ENCODE measurements around the gene SCEL. TPM values are rescaled to one million over a fixed set of nuclear protein-coding genes. Genes with fewer than 3 reads are reported as not detected.

Gene SCEL
- total and polyA plus RNA-seq, 2 of the 4 experiments (the other 2 are of a cell fraction): not detected

DNA sequence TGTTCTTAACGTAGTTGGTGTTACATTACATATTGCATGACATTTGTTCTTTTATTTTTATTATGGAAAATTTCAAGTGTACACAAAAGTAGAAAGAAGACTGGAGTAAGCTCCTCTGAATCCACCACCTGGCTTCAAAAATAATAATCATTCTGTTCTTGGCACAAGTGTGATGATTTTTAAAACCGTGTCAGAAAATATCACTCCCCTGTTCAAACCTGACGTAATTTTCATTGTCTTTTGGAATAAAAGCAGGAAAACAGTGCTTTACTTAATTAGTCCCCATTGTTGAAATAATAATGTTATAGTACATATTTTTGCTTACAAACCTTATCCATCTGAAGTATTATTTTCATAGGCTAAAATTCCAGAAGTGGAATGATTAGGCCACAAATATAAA is 41.3 kb upstream of the SCEL start:
- no peaks in the 10 kb centered on the region for H3K36me3 ChIP-seq (ENCODE audit: control insufficient read depth, insufficient read depth, low read length)
- dilution Hi-C loops (cut with HindIII; ENCODE audit: low sequenced_read_pairs, unreplicated experiment): no loop called here
- WGBS, 2 experiments (ENCODE audit: extremely low coverage in 2 of 2, insufficient read length in 1 of 2): no CpG with 5 or more reads among the region's 3 CpGs
- BruUV-seq (replicated peaks): no TSS peak
- H2AFZ ChIP-seq (replicated peaks; ENCODE audit: low read length, poor library complexity): no peak overlapping the region
- H3K4me2 ChIP-seq (ENCODE audit: low read depth, low read length): no peak overlapping the region
- no peak overlapping the region for H2BK120ac ChIP-seq (ENCODE audit: low read depth, low read length)
- ChIA-PET POLR2A (ENCODE audit: unreplicated experiment) (no interaction called here), CTCF (interaction anchor here (0.6 kb wide), 1 partner anchor 26 kb away, joined by 3 read pairs; no protein-coding TSS in a partner anchor)
- no peak overlapping the region for H3K14ac ChIP-seq (replicated peaks; ENCODE audit: low read depth, low read length)
- H2BK15ac ChIP-seq (ENCODE audit: low read depth, low read length): no peak overlapping the region
- no peaks in the 10 kb centered on the region for H3K9me1 ChIP-seq (ENCODE audit: insufficient read depth, low read length)
- H3K9ac ChIP-seq (ENCODE audit: low read depth, low read length): no peak overlapping the region
- no peak overlapping the region for H2BK20ac ChIP-seq (ENCODE audit: low read depth, low read length)
- no peak overlapping the region for H3K18ac ChIP-seq (ENCODE audit: low read depth, low read length)
- intact Hi-C loops (cut with micrococcal nuclease): loop anchor here (5.0 kb wide), 1 partner anchor 258 kb away; no protein-coding TSS in a partner anchor
- H2BK5ac ChIP-seq (ENCODE audit: low read depth, low read length, poor library complexity, severe bottlenecking): no peak overlapping the region
- H3K4me1 ChIP-seq (ENCODE audit: control insufficient read depth, insufficient read depth, low read length): no peaks in the 10 kb centered on the region
- no peak for TF ChIP-seq CHD1 (IDR thresholded peaks at IDR 0.05; ENCODE audit: low read depth, low read length)
- TF ChIP-seq, protein P1, sequence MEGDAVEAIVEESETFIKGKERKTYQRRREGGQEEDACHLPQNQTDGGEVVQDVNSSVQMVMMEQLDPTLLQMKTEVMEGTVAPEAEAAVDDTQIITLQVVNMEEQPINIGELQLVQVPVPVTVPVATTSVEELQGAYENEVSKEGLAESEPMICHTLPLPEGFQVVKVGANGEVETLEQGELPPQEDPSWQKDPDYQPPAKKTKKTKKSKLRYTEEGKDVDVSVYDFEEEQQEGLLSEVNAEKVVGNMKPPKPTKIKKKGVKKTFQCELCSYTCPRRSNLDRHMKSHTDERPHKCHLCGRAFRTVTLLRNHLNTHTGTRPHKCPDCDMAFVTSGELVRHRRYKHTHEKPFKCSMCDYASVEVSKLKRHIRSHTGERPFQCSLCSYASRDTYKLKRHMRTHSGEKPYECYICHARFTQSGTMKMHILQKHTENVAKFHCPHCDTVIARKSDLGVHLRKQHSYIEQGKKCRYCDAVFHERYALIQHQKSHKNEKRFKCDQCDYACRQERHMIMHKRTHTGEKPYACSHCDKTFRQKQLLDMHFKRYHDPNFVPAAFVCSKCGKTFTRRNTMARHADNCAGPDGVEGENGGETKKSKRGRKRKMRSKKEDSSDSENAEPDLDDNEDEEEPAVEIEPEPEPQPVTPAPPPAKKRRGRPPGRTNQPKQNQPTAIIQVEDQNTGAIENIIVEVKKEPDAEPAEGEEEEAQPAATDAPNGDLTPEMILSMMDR (conservative IDR thresholded peaks at IDR 0.05; ENCODE audit: low read depth, low read length): no peak
- no peak for TF ChIP-seq RAD21 (IDR thresholded peaks at IDR 0.05; ENCODE audit: low read length)
- TF ChIP-seq, protein P2, sequence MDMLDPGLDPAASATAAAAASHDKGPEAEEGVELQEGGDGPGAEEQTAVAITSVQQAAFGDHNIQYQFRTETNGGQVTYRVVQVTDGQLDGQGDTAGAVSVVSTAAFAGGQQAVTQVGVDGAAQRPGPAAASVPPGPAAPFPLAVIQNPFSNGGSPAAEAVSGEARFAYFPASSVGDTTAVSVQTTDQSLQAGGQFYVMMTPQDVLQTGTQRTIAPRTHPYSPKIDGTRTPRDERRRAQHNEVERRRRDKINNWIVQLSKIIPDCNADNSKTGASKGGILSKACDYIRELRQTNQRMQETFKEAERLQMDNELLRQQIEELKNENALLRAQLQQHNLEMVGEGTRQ (IDR thresholded peaks at IDR 0.05; ENCODE audit: low read depth, low read length): no peak
- TF ChIP-seq, protein P3, sequence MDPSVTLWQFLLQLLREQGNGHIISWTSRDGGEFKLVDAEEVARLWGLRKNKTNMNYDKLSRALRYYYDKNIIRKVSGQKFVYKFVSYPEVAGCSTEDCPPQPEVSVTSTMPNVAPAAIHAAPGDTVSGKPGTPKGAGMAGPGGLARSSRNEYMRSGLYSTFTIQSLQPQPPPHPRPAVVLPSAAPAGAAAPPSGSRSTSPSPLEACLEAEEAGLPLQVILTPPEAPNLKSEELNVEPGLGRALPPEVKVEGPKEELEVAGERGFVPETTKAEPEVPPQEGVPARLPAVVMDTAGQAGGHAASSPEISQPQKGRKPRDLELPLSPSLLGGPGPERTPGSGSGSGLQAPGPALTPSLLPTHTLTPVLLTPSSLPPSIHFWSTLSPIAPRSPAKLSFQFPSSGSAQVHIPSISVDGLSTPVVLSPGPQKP (IDR thresholded peaks at IDR 0.05; ENCODE audit: borderline replicate concordance, low read depth, low read length): no peak
- TF ChIP-seq NFE2L2 (IDR thresholded peaks at IDR 0.05; ENCODE audit: low read depth, low read length): no peak
- no peak for TF ChIP-seq CEBPB (IDR thresholded peaks at IDR 0.05; ENCODE audit: low read depth, low read length)
- no peak for TF ChIP-seq MXI1 (IDR thresholded peaks at IDR 0.05; ENCODE audit: borderline replicate concordance, low read depth, low read length)
- TF ChIP-seq BHLHE40 (IDR thresholded peaks at IDR 0.05; ENCODE audit: low read depth, low read length): no peak
- TF ChIP-seq FOS (IDR thresholded peaks at IDR 0.05; ENCODE audit: low read depth, low read length): no peak
- no peak for TF ChIP-seq MAFK (IDR thresholded peaks at IDR 0.05; ENCODE audit: low read depth, low read length)
- TF ChIP-seq RFX5 (IDR thresholded peaks at IDR 0.05; ENCODE audit: low read depth, low read length): no peak
- TF ChIP-seq POLR2A (IDR thresholded peaks at IDR 0.05; ENCODE audit: low read depth, low read length): no peak
- no peak for TF ChIP-seq SMC3 (IDR thresholded peaks at IDR 0.05; ENCODE audit: low read depth, low read length)
- TF ChIP-seq MAZ (IDR thresholded peaks at IDR 0.05; ENCODE audit: borderline replicate concordance, low read depth, low read length): no peak
- no peak for TF ChIP-seq RCOR1 (IDR thresholded peaks at IDR 0.05; ENCODE audit: insufficient replicate concordance, low read length)
- in situ Hi-C loops (cut with MboI; ENCODE audit: low sequenced_read_pairs): no loop called here
- no peaks in the 10 kb centered on the region for H3K9me3 ChIP-seq (ENCODE audit: control insufficient read depth, insufficient read depth, low read length)
- ATAC-seq (ENCODE audit: low read depth) (no peak), DNase-seq (no peak)
- H2AK5ac ChIP-seq (ENCODE audit: low read depth, low read length): no peak overlapping the region
- 0 out of 2 replicates have a peak, but pooled peaks cover 2% of the 10 kb centered on the region for H3K27me3 ChIP-seq (ENCODE audit: control insufficient read depth, insufficient read depth, low read length)
- no peak overlapping the region for H4K5ac ChIP-seq (ENCODE audit: low read depth, low read length)
- no peak overlapping the region for H3K4ac ChIP-seq (ENCODE audit: low read depth, low read length)
- no peak overlapping the region for H3K23ac ChIP-seq (ENCODE audit: low read depth, low read length)
- no peak overlapping the region for H4K8ac ChIP-seq (ENCODE audit: low read depth in 2 of 2, low read length in 2 of 2)
- no peaks in the 10 kb centered on the region for H4K20me1 ChIP-seq (ENCODE audit: insufficient read depth, low read length)
- no peak overlapping the region for H2AK9ac ChIP-seq (replicated peaks; ENCODE audit: low read depth, low read length, poor library complexity)
- H3K4me3 ChIP-seq (ENCODE audit: insufficient read depth, low read depth, low read length): no peak overlapping the region
- H4K91ac ChIP-seq (ENCODE audit: insufficient read depth, low read depth, low read length): no peak overlapping the region
- H3K27ac ChIP-seq (ENCODE audit: insufficient read depth, low read length): no peak overlapping the region
- H3K56ac ChIP-seq (ENCODE audit: extremely low read depth, insufficient read depth, low read length): no peak overlapping the region
- no peaks in the 10 kb centered on the region for H3K79me1 ChIP-seq (ENCODE audit: low read depth in 1 of 2, low read length in 2 of 2)

Data from IMR-90 (cell line).